ENCODE results near the gene DBP.

GRCh38 chr19:48616491-48617056 is 20.6 kb downstream of the DBP start:
- TF ChIP-seq, protein P1, sequence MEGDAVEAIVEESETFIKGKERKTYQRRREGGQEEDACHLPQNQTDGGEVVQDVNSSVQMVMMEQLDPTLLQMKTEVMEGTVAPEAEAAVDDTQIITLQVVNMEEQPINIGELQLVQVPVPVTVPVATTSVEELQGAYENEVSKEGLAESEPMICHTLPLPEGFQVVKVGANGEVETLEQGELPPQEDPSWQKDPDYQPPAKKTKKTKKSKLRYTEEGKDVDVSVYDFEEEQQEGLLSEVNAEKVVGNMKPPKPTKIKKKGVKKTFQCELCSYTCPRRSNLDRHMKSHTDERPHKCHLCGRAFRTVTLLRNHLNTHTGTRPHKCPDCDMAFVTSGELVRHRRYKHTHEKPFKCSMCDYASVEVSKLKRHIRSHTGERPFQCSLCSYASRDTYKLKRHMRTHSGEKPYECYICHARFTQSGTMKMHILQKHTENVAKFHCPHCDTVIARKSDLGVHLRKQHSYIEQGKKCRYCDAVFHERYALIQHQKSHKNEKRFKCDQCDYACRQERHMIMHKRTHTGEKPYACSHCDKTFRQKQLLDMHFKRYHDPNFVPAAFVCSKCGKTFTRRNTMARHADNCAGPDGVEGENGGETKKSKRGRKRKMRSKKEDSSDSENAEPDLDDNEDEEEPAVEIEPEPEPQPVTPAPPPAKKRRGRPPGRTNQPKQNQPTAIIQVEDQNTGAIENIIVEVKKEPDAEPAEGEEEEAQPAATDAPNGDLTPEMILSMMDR (IDR thresholded peaks at IDR 0.05; ENCODE audit: low read depth, low read length), result no peak
- TF ChIP-seq EZH2phosphoT487 (IDR thresholded peaks at IDR 0.05; ENCODE audit: low read depth), result no peak
